OCI-LY3 (cell line): Measurements from ENCODE around the gene LYST.
"Not testable (repeated sequence)": the region's sequence is repeated elsewhere in the genome, so short reads cannot be mapped to it uniquely, and the experiment has no call there.

Experiments
- H2AFZ ChIP-seq: fragments of 200-600, 300-600 bp; shearing (Covaris generic); 2 replicates; pipeline ENCODE4 v1.6.0; 2014; ENCODE audit warnings: antibody characterized with exemption, low read depth, low read length
- H3K27ac ChIP-seq: fragments of 200-600, 300-600 bp; sonication (generic); 2 replicates; pipeline ENCODE4 v1.5.1; 2014; ENCODE audit warnings: mild to moderate bottlenecking, low read length, moderate library complexity, mixed read lengths
- H3K27me3 ChIP-seq: fragments of 200-600, 300-600 bp; sonication (generic); 2 replicates; pipeline ENCODE4 v1.6.1; 2014; ENCODE audit warnings: low read depth, low read length, mixed read lengths
- H3K36me3 ChIP-seq: fragments of 200-600, 300-600 bp; sonication (generic); replicated peaks from 2 replicates; pipeline ENCODE3; 2014; ENCODE audit warnings: low read depth, low read length, mixed read lengths
- H3K4me1 ChIP-seq: fragments of 300-600, 200-600 bp; sonication (generic); 2 replicates; pipeline ENCODE4 v1.6.1; 2014; ENCODE audit warnings: low read length, mixed read lengths
- H3K4me2 ChIP-seq: fragments of 200-600, 300-600 bp; sonication (generic); 2 replicates; pipeline ENCODE4 v1.6.1; 2014; ENCODE audit warnings: low read length, mixed read lengths
- H3K4me3 ChIP-seq: fragments of 300-600, 200-600 bp; sonication (generic); 2 replicates; pipeline ENCODE4 v1.5.1; 2014; ENCODE audit warnings: antibody characterized with exemption, mild to moderate bottlenecking, low read length, moderate library complexity
- H3K79me2 ChIP-seq: fragments of 300-600, 200-600 bp; shearing (Covaris generic); 2 replicates; pipeline ENCODE4 v1.6.1; 2014; ENCODE audit warnings: mild to moderate bottlenecking, low read length, mixed read lengths
- H3K9ac ChIP-seq: fragments of 300-600, 200-600 bp; shearing (Covaris generic); 2 replicates; pipeline ENCODE4 v1.6.0; 2014; ENCODE audit warnings: mild to moderate bottlenecking, low read length, moderate library complexity
- H3K9me3 ChIP-seq: fragments of 200-600, 300-600 bp; shearing (Covaris generic); 2 replicates; pipeline ENCODE4 v1.6.1; 2014; ENCODE audit warnings: low read length, mixed read lengths; ENCODE audit not compliant: insufficient read depth
- H4K20me1 ChIP-seq: fragments of 200-600, 300-600 bp; sonication (generic); 2 replicates; pipeline ENCODE4 v1.6.1; 2016; ENCODE audit warnings: low read length, mixed read lengths; ENCODE audit not compliant: insufficient read depth
- CTCF ChIP-seq: fragments of 200-600, 300-600 bp; sonication (generic); IDR thresholded peaks from 2 replicates; pipeline ENCODE4 v1.5.1; 2014; ENCODE audit warnings: antibody characterized with exemption, low read length, low read depth
- EZH2phosphoT487 ChIP-seq: fragments of 200-600 bp; shearing (Covaris generic); IDR thresholded peaks from 2 replicates; pipeline ENCODE4 v1.6.1; 2018; ENCODE audit warnings: antibody characterized with exemption, mixed run types, low read depth

Gene LYST

GRCh38 chr1:235907187-235907896 is 40.6 kb upstream of the LYST start:
- Histone ChIP-seq H3K27ac (no peak overlapping the region), H3K27me3 (peaks cover 79% of the 10 kb centered on the region), H3K4me3 (peak overlapping the region; percentile 25), H3K36me3 (no peaks in the 10 kb centered on the region), H2AFZ (no peak overlapping the region), H4K20me1 (no peaks in the 10 kb centered on the region), H3K4me1 (peaks cover 12% of the 10 kb centered on the region), H3K79me2 (no peaks in the 10 kb centered on the region), H3K9me3 (no peaks in the 10 kb centered on the region), H3K9ac (no peak overlapping the region), H3K4me2 (peak overlapping the region; percentile 42)
- no peak for TF ChIP-seq CTCF
- no peak for TF ChIP-seq EZH2phosphoT487

GRCh38 chr1:235906436-235906835 is 39.7 kb upstream of the LYST start:
- H3K4me2 ChIP-seq = no peak overlapping the region
- no peak overlapping the region for H2AFZ ChIP-seq
- H3K4me3 ChIP-seq = no peak overlapping the region
- H3K27me3 ChIP-seq = peaks cover 80% of the 10 kb centered on the region
- H4K20me1 ChIP-seq = no peaks in the 10 kb centered on the region
- no peak overlapping the region for H3K27ac ChIP-seq
- no peaks in the 10 kb centered on the region for H3K36me3 ChIP-seq
- H3K9ac ChIP-seq = no peak overlapping the region
- peaks cover 12% of the 10 kb centered on the region for H3K4me1 ChIP-seq
- H3K79me2 ChIP-seq = no peaks in the 10 kb centered on the region
- TF ChIP-seq EZH2phosphoT487 (no peak), CTCF (no peak)
- H3K9me3 ChIP-seq = no peaks in the 10 kb centered on the region

- H3K4me1 ChIP-seq = peaks cover 12% of the 10 kb centered on the region
- H3K27ac ChIP-seq, H3K4me2 ChIP-seq: not testable (repeated sequence)
These were observed 37.1 kb upstream of the LYST start for GRCh38 chr1:235903809-235904208.

GRCh38 chr1:235902677-235903542 is 36.2 kb upstream of the LYST start:
- H3K27me3 ChIP-seq = peaks cover 72% of the 10 kb centered on the region
- no peak overlapping the region for H2AFZ ChIP-seq
- no peaks in the 10 kb centered on the region for H4K20me1 ChIP-seq
- H3K4me1 ChIP-seq = peaks cover 11% of the 10 kb centered on the region
- no peak overlapping the region for H3K27ac ChIP-seq
- H3K4me3 ChIP-seq = no peak overlapping the region
- H3K9ac ChIP-seq = no peak overlapping the region
- no peaks in the 10 kb centered on the region for H3K79me2 ChIP-seq
- H3K9me3 ChIP-seq = no peaks in the 10 kb centered on the region
- TF ChIP-seq CTCF (no peak), EZH2phosphoT487 (no peak)
- no peaks in the 10 kb centered on the region for H3K36me3 ChIP-seq
- H3K4me2 ChIP-seq = no peak overlapping the region

More at GRCh38 chr1:235903809-235904208, 37.1 kb upstream of the LYST start:
- H3K27me3 ChIP-seq = peaks cover 75% of the 10 kb centered on the region
- not testable (repeated sequence) for H3K9me3 ChIP-seq, H3K36me3 ChIP-seq, H3K79me2 ChIP-seq, H2AFZ ChIP-seq, H4K20me1 ChIP-seq, H3K4me3 ChIP-seq, H3K9ac ChIP-seq
